Limb (tissue), 2 donors: Measurements from ENCODE around the gene TRAF3IP1.
"Not testable (repeated sequence)": the region's sequence is repeated elsewhere in the genome, so short reads cannot be mapped to it uniquely, and the experiment has no call there.

Source experiments
- DNase-seq, 2 donors: peaks; one replicate each; pipeline ENCODE4 v3.0.0-alpha.2; 2016; ENCODE audit errors: extremely low spot score in 2 of 2

The TRAF3IP1 gene

GRCh38 chr2:238426568-238427434 is 106.5 kb downstream of the TRAF3IP1 start, which contains the start of gene ASB1:
ASB1 (plus strand) TSS chr2:238426927; CDS start chr2:238427071, 144 bp downstream.
- peak; percentile 84 to 91 for DNase-seq

DNA sequence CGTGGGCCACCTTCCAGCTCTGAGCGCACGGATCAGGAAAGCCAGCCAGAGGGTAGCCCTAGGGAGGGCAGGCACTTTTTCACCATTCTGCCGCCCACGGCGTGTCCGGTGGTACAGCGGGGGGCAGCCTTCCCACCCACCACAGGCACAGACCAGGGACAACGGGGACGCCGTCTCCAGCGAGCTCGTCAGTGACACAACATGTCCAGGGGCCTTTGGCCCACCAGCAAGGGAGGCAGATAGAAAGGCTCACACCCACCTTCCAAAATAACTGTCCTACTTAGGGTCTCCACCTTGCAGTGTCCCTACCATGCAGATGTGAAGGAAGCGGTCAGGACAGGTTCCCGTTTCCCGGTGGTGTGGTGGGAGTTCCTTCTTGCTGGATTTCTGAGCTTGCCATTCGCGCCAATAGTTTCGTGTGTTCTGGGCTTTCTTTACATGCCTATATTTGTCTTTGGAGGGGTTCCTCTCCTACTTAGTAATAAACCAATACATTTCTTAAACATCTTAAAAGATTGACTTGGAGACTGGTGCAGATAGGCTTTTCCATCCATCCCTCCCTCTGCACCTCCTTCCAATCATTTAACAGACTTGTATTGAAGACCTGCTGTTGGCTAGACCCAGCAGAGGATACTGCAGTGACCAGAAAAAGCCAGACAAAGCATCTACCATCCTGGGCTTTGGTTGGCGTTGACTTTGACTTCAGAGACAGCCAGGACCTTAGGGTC is 107.3 kb downstream of the TRAF3IP1 start:
- DNase-seq: no peak

DNA sequence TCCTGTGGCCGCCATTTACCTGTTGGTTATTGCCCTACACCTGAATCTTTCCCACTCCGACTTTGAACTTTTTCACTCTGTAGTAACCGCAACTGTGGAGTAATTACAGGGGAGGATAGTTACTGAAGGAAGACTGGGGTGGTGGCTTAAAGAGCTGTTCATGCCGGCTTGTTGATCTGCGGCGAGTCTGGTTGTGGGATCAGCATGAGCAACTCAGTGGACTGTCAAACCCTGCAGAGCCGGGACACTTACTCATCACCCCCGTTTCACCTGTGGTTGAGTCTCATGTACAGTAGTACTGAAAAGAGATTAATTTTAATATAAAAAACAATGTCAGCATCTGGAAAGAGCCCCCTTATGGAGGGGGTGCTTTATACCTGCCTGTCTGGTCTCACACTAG is 108.5 kb downstream of the TRAF3IP1 start:
- DNase-seq: no peak

- DNase-seq: no peak
Measured at GRCh38 chr2:238430781-238431180, 110.5 kb downstream of the TRAF3IP1 start.

DNA sequence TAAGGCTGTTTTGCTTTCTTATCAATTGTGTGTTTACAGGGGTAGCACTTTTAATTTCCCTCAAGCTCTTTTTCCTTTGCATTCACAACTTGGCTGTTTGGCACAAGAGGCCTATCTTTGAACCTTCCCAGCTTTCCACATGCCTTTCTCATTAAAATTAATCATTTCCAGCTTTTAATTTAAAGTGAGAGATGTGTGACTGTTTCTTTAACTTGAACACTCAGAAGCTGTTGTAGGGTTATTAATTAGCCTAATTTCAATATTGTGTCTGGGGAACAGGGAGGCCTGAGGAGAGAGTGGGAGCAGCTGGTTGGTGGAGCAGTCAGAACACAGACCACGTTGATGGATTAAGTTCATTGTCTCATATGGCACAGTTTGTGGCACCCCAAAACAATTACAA is 111.1 kb downstream of the TRAF3IP1 start:
- no peak for DNase-seq

- DNase-seq: no peak
Measured at GRCh38 chr2:238433300-238433915, 113.1 kb downstream of the TRAF3IP1 start.

DNA sequence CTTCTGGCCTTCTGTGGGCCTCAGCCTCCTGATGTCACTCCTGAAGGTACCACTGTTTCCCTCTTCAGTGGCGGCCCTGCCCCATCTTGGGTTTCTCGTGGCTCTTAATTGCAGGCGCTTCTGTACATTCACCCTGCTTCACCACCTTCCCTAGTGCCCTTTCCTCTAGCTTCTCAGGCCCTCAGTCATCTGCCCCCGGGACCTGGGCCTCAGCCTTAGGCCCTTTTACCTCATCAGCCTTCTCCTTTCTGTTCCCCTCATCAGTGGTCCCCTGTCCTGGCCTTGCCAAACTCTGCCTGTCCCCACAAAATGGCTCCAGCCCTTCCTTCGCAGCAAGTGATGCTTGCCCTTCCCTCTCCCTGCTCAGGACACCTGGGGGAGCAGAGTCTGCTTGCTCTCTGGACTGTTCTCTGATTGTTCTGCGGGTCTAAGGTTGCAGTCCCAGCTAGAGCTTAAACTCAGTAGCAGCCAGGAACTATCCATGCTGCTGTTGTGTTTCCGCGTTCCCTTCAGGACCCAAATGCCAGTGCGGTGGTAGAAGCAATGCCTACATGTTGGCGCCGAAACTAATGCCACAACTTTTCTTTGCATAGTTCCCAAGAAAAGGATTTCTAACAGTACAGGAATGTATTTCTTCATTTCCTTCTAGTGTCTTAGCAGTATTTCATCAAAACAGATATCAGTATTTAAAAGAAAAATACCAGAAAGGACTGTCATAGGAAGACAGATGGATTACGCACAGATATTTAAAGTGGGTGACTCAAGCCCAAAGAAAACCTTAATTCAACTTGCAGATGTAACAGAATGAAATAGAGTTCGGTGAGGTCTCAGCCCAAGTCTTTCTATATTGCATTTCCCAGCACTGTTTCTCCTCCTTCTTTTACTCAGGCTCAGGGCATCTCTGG is 113.9 kb downstream of the TRAF3IP1 start:
- no peak for DNase-seq

- no peak for DNase-seq
Measured at GRCh38 chr2:238434846-238435751, 114.8 kb downstream of the TRAF3IP1 start.

- DNase-seq: no peak
Measured at GRCh38 chr2:238435752-238436096, 115.4 kb downstream of the TRAF3IP1 start.

DNA sequence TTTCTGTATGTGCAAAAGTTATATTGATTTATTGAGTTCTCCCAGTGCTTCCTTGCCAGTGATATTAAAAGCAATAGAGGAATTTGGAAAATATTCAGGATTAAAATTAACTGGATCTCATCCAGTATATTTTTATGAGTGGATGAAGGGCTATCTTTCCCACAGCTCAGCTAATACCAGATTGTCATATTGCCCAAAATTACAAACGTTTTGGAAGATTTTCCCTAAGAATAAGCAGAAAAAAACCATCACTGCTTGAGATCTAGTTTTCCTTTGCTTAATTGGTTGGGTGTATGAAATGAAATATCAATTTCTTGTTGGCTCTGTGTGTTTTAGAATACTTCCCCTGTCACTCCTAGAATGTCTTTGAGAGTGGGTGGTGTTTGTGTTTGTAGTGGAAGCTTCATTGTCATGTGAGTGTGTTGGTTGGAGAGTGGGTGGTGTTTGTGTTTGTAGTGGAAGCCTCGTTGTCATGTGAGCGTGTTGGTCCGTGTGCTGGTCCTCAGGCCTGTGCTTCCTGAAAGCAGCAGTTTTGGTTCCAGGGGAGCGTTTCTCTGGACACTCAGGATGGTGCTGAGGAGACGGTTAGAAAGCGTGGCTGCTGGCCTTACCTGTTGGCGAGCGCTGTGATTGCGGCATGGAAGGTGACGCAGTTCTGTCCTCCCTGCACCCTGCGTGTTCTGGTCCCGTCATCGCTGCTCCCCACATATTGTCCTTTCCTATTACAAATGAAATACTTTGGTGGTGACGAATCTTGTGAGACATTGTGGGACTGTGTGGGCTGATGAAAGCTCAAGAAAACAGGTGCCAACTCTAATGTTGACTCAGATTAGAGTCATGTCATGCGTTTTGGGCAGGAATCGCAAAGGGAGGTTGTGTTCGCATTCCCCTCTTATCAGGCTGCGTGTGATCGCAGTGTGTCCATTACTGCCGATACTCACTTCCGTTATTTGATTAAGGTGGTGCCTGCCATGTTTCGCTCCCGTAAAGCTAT is 118.8 kb downstream of the TRAF3IP1 start:
- DNase-seq: no peak

DNA sequence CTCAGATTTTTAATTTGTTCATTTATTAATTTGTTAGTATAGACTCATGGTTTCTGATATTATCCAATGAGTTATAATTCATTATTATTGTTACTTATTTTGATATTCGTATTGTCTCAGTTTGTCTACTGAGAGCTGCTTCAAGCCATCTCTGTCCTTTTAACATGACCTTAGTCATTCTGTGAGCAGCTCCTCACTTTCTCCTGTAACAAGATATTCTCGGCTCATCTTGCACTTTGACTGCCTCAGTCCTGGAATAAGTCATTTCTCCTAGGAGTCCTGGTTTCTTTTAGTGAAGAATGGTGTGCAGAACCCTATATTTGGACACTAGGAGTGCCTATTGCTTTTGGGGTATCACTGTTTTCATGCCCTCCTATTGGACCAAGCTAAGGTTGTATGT is 119.6 kb downstream of the TRAF3IP1 start:
- no peak for DNase-seq

- no peak for DNase-seq
Measured at GRCh38 chr2:238440331-238440730, 120.0 kb downstream of the TRAF3IP1 start.

DNA sequence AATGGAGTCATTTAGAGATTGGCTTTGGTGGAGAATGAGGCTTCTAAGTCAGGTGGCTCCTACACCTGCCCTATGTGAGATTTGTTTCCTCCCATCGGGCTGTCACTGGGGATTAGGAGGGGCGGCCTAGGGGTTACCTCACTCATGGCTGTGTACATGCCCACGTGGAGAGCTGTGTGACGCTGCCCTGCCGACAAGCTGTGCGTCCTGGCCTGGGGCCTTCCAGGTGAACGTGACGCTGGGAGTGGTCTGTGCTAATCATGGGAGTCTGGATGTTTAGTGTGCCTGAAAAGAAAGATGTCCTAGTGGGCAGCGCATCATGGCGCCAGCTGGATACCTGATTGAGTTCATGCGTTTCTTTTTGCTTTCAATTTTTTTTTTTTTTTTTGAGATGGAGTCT is 120.4 kb downstream of the TRAF3IP1 start:
- DNase-seq: no peak

- DNase-seq: no peak
Measured at GRCh38 chr2:238441262-238442114, 121.2 kb downstream of the TRAF3IP1 start.

DNA sequence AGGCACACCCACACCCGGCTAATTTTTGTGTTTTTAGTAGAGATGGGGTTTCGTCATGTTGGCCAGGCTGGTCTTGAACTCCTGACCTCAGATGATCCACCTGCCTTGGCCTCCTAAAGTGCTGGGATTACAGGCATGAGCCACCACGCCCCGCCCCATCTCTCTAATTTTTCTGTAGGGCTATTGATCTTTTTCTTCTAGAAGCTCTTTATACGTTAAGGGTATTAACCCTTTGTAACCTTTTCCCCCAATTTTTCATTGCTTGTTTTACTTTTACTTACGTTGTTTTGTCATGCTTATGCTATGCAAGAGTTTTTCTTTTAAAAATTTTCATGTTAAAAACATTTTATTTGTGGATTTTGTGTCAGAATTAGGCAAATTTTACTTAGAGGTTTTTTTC is 121.9 kb downstream of the TRAF3IP1 start:
- DNase-seq: not testable (repeated sequence)

DNA sequence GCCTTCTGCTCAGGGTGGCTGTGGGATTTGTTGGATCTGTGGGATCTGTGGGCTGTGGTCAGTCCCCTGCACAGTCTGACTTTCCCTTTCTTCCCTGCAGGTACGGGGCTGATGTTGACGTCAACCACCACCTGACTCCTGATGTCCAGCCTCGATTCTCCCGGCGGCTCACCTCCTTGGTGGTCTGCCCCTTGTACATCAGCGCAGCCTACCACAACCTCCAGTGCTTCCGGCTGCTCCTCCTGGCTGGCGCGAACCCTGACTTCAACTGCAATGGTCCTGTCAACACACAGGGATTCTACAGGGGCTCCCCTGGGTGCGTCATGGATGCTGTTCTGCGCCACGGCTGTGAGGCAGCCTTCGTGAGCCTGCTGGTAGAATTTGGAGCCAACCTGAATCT is 123.9 kb downstream of the TRAF3IP1 start:
- DNase-seq: no peak

DNA sequence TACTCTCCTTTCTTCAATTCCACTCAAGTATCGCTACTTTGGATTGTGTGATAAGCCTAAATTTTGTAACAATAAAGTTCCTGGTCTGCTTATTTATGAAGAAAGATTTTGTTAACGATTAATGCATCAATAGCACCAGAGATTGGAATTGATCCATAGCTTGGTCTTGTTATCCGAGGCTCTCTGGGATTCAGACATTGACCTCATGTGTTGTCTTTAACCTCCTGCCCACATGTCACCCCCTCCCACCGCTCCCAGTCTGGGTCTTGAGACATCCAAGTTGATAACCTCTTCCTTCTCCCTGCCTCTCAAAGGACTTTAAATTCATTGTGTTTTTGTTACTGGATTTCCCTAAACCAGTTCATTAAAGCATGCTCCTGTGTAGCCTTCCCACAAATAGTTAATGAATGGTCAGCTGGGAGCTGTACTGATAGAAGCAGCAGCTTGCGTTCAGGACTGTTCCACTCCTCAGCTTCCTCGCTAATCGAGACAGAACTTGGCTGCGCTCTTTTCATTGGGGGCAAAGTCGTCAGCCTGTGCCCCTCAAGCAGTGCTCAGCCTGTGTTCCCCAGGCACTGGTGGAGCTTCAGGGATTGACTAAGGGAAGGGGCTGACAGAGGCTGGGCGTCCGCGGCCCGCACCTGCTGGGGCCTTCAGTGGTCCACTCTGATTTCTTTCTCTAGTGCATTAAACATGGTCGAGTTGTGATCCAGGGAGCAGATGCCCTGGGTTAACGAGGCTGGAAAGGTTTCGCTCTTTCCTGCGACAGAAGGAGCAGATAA is 125.3 kb downstream of the TRAF3IP1 start:
- DNase-seq: no peak
